HEK293T (cell line): ENCODE measurements around the gene TSPAN4.

Source experiments
- CTBP1 ChIP-seq: fragments of 450-650 bp; IDR thresholded peaks from 2 replicates; pipeline ENCODE4 v1.6.1; 2016; ENCODE audit warnings: borderline replicate concordance
- ELF4 ChIP-seq: fragments of 450-650 bp; IDR thresholded peaks from 2 replicates; pipeline ENCODE4 v1.6.1; 2017; ENCODE audit warnings: antibody characterized with exemption
- FOXA1 ChIP-seq: fragments of 450-650 bp; IDR thresholded peaks from 2 replicates; pipeline ENCODE4 v1.6.1; 2016; ENCODE audit warnings: mild to moderate bottlenecking
- L3MBTL2 ChIP-seq: fragments of 450-650 bp; conservative IDR thresholded peaks from 2 replicates; pipeline ENCODE4 v1.6.1; 2016; ENCODE audit warnings: mild to moderate bottlenecking
- LEF1 ChIP-seq: fragments of 450-650 bp; IDR thresholded peaks from 2 replicates; pipeline ENCODE4 v1.6.1; 2017; ENCODE audit warnings: mild to moderate bottlenecking, borderline replicate concordance
- SP1 ChIP-seq: fragments of 450-650 bp; IDR thresholded peaks from 2 replicates; pipeline ENCODE4 v1.6.1; 2017
- SUZ12 ChIP-seq: fragments of 450-650 bp; IDR thresholded peaks from 2 replicates; pipeline ENCODE4 v1.6.1; 2016; ENCODE audit warnings: mild to moderate bottlenecking
- ZNF384 ChIP-seq: fragments of 450-650 bp; IDR thresholded peaks from 2 replicates; pipeline ENCODE4 v1.6.1; 2016

DNA sequence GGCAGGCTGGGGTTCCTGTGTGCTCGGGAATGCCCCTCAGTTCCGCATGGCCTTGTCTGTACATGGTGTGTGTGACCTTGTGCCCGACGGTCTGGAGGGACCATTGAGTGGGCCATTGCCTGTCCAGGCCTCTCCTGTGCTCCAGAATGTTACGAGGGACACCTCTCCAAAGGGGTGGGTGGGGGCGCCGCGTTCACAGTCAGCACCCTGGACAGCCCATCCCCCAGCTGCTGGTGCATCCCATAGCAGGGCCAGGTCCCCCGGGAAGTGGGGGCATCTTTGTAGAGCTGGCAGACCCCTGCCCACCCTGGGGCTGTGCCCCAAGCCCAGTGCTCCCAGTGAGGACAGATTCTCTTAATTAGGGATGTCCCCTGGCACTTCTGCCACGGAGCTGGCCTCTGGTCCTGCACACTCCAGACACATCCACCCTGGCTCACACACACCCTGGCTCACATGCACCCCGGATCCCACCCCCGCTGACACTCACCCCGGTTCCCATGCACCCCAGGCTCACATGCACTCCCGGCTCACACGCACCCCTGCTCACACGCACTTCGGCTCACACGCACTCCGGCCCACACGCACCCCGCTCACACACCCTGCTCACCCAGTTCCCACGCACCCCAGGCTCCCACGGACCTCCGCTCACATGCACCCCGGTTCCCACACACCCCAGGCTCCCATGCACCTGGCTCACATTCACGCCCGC lies 15.6 kb downstream of the TSPAN4 start:
- TF ChIP-seq SUZ12 (no peak), ZNF384 (no peak), ELF4 (no peak), CTBP1 (no peak), FOXA1 (no peak), L3MBTL2 (no peak), SP1 (no peak), LEF1 (no peak)
